Measurements from ENCODE around the gene LTBP3. TPM values are rescaled to one million over a fixed set of nuclear protein-coding genes. Genes with fewer than 3 reads are reported as not detected.
"Not testable (repeated sequence)": the region's sequence is repeated elsewhere in the genome, so short reads cannot be mapped to it uniquely, and the experiment has no call there.

Gene LTBP3
- total RNA-seq, 3 donors from 2014 or later: 63.0 to 98.9 (median 95.7) TPM

GRCh38 chr11:65525546-65526480, 32.3 kb downstream of the LTBP3 start:
- intact Hi-C loops (cut with DNase I; ENCODE audit: low total_unique reads): no loop called here
- H3K9me3 ChIP-seq: no peaks in the 10 kb centered on the region
- H3K36me3 ChIP-seq: peaks cover 6% of the 10 kb centered on the region
- DNase-seq (ENCODE audit: low spot score in 2 of 2): no peak
- H3K4me1 ChIP-seq: peaks cover 5 to 13% of the 10 kb centered on the region in 2 donors
- peak overlapping the region; percentile 90 to 95 for H3K27ac ChIP-seq
- no peak for TF ChIP-seq CTCF (IDR thresholded peaks at IDR 0.05)
- TF ChIP-seq POLR2AphosphoS5 (IDR thresholded peaks at IDR 0.05): no peak
- no peak for TF ChIP-seq POLR2A (IDR thresholded peaks at IDR 0.05)
- H3K4me3 ChIP-seq: peak overlapping the region; percentile 92 to 99 (median 98)
- H3K27me3 ChIP-seq: no peaks in the 10 kb centered on the region

- DNase-seq (ENCODE audit: low spot score in 2 of 2): peak; percentile 68 to 82
- H3K9me3 ChIP-seq: no peaks in the 10 kb centered on the region
- H3K27me3 ChIP-seq: no peaks in the 10 kb centered on the region
- peaks cover 5 to 13% of the 10 kb centered on the region in 2 donors for H3K4me1 ChIP-seq
- H3K4me3 ChIP-seq: peak within 1 kb of the TSS; percentile 92 to 99 (median 98)
- peak in 2 of 3 donors; percentile 65 to 72 for TF ChIP-seq POLR2AphosphoS5 (IDR thresholded peaks at IDR 0.05)
- no peak for TF ChIP-seq POLR2A (IDR thresholded peaks at IDR 0.05)
- no peak for TF ChIP-seq CTCF (IDR thresholded peaks at IDR 0.05)
- peak within 1 kb of the TSS; percentile 90 to 95 for H3K27ac ChIP-seq
- intact Hi-C loops (cut with DNase I; ENCODE audit: low total_unique reads): no loop called here
- no peaks in the 10 kb centered on the region for H3K36me3 ChIP-seq
Observed at GRCh38 chr11:65524741-65525545, 33.2 kb downstream of the LTBP3 start, which contains the start of gene SCYL1. Gene SCYL1, plus strand, starts transcription at chr11:65525083. Its CDS starts 71 bp downstream, at chr11:65525154.

GRCh38 chr11:65524014-65524740, 34.0 kb downstream of the LTBP3 start:
- Histone ChIP-seq H3K27ac (peak overlapping the region; percentile 73 to 95), H3K27me3 (no peaks in the 10 kb centered on the region), H3K9me3 (no peaks in the 10 kb centered on the region), H3K36me3 (no peaks in the 10 kb centered on the region), H3K4me1 (peaks cover 5 to 13% of the 10 kb centered on the region in 2 donors), H3K4me3 (peak overlapping the region; percentile 17 to 98 (median 92))
- no peak for DNase-seq (ENCODE audit: low spot score in 2 of 2)
- intact Hi-C loops (cut with DNase I; ENCODE audit: low total_unique reads): no loop called here
- TF ChIP-seq POLR2A (IDR thresholded peaks at IDR 0.05) (no peak), POLR2AphosphoS5 (IDR thresholded peaks at IDR 0.05) (no peak), CTCF (IDR thresholded peaks at IDR 0.05) (no peak)

GRCh38 chr11:65523631-65523968, 34.6 kb downstream of the LTBP3 start:
- H3K9me3 ChIP-seq; H3K27me3 ChIP-seq; intact Hi-C loops (cut with DNase I; ENCODE audit: low total_unique reads); H3K4me3 ChIP-seq; DNase-seq (ENCODE audit: low spot score in 2 of 2); H3K36me3 ChIP-seq: not testable (repeated sequence)
- Histone ChIP-seq H3K4me1 (peaks cover 5 to 13% of the 10 kb centered on the region in 2 donors), H3K27ac (peak overlapping the region in 1 of 2 donors; percentile 73)

GRCh38 chr11:65522718-65523630, 35.2 kb downstream of the LTBP3 start:
- H3K4me3 ChIP-seq; H3K36me3 ChIP-seq; intact Hi-C loops (cut with DNase I; ENCODE audit: low total_unique reads); H3K9me3 ChIP-seq; H3K27me3 ChIP-seq; H3K27ac ChIP-seq; DNase-seq (ENCODE audit: low spot score in 2 of 2): not testable (repeated sequence)
- H3K4me1 ChIP-seq: peaks cover 5 to 13% of the 10 kb centered on the region in 2 donors

GRCh38 chr11:65521777-65522521, 36.2 kb downstream of the LTBP3 start:
- H3K27ac ChIP-seq; H3K27me3 ChIP-seq; intact Hi-C loops (cut with DNase I; ENCODE audit: low total_unique reads); H3K36me3 ChIP-seq; H3K9me3 ChIP-seq; H3K4me3 ChIP-seq; DNase-seq (ENCODE audit: low spot score in 2 of 2): not testable (repeated sequence)
- peaks cover 5 to 13% of the 10 kb centered on the region in 2 donors for H3K4me1 ChIP-seq

- intact Hi-C loops (cut with DNase I; ENCODE audit: low total_unique reads): loop anchor here (10.0 kb wide), 1 partner anchor 134 kb away; the partner anchor contains the start of genes FRMD8 and SLC25A45
- DNase-seq (ENCODE audit: low spot score in 2 of 2): not testable (repeated sequence)
Observed at GRCh38 chr11:65518941-65519549, 39.1 kb downstream of the LTBP3 start.

More at GRCh38 chr11:65518941-65519549, 39.1 kb downstream of the LTBP3 start:
- H3K4me3 ChIP-seq, H3K27me3 ChIP-seq, H3K9me3 ChIP-seq, H3K4me1 ChIP-seq, H3K27ac ChIP-seq, H3K36me3 ChIP-seq: not testable (repeated sequence)
